Skin epidermis (tissue), 12 donors: ENCODE measurements around the gene ARAP2.
A peak's percentile ranks its signal among the peaks of the same experiment; 100 is the strongest.

Source experiments
- H3K27ac ChIP-seq, 21 experiments: fragments of 200-600 bp; sonication (generic) in 11 of 21; one replicate each; pipeline ENCODE4 v1.5.0; 2020; ENCODE audit warnings: mild to moderate bottlenecking in 3 of 21, inconsistent platforms in 2 of 21, moderate library complexity in 2 of 21
- H3K4me3 ChIP-seq, 7 experiments: fragments of 200-600 bp; sonication (generic) in 2 of 7; one replicate each; pipeline ENCODE4 v1.5.0; 2020; ENCODE audit warnings: inconsistent platforms in 2 of 7, mild to moderate bottlenecking in 2 of 7, moderate library complexity in 1 of 7

The ARAP2 gene

DNA sequence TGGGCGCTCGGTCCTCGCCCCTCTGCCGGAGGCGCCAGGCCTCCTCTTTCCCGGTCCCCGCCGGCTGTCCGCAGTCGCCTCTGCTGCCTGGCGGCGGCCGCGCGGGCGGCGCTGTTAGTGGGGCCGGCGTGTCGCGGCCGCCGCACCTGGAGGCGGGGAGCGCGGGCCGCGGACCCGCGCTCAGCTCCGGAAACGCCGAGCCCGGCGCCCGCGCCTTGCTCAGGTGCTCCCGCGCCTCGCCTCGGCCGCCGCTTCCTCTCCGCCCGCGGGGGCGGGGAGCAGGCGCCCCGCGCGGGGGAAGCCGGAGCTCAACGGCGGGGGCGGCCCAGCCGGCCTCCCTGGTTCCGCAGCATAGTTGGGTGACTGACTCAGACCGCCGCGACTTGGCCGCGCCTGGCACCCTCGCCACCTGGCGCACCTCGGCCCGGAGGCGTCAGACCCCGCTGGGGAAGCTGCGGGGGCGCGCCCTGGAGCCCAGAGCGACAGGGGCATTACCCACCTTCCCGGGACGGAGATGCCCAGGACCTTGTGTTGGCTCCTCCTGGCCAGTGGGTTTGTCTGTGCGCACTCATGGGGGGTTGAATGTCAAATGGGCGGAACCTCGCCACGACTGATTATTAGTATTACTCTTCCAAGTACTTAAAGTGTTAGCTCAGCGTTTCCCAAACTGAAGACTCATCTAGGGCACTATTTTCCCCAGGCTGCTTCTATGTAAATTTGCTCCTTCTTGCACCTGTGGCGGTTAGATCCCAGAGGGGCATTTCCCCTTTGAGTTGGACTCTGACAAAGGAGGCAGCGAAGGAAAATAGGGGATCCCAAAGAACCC is at the start of gene ARAP2:
TSS of gene ARAP2 (minus strand) at position 258 of the 826 bp plus-strand sequence. CDS start 15,028 bp downstream, outside the sequence.
- Histone ChIP-seq H3K27ac (peak within 1 kb of the TSS; percentile 92 to 99 (median 97)), H3K4me3 (peak within 1 kb of the TSS; percentile 61 to 90 (median 80))

- H3K27ac ChIP-seq = peak overlapping the region in 10 of 21 experiments; percentile 7 to 73 (median 26)
- H3K4me3 ChIP-seq = no peak overlapping the region
Measured at GRCh38 chr4:36292556-36293188, 48.4 kb upstream of the ARAP2 start.

DNA sequence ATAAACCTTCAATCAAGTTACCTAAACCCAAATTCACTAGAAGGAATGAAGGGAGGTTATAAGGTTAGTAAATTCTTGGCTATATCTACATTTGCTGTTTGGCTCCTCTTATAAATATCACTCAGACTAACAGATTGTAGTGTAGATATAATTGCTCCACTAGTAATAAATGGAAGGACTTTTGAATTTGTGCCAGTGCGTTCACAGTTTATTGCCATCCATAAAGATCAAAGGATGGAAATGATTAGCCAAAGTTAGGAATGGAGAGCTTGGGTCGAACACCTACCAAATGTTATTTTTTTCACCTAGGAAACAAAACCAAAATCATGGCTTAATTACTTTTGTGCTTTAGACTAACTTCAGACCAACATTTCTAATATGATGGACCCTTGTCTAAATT is 46.3 kb upstream of the ARAP2 start:
- no peak overlapping the region for H3K4me3 ChIP-seq
- no peak overlapping the region for H3K27ac ChIP-seq

DNA sequence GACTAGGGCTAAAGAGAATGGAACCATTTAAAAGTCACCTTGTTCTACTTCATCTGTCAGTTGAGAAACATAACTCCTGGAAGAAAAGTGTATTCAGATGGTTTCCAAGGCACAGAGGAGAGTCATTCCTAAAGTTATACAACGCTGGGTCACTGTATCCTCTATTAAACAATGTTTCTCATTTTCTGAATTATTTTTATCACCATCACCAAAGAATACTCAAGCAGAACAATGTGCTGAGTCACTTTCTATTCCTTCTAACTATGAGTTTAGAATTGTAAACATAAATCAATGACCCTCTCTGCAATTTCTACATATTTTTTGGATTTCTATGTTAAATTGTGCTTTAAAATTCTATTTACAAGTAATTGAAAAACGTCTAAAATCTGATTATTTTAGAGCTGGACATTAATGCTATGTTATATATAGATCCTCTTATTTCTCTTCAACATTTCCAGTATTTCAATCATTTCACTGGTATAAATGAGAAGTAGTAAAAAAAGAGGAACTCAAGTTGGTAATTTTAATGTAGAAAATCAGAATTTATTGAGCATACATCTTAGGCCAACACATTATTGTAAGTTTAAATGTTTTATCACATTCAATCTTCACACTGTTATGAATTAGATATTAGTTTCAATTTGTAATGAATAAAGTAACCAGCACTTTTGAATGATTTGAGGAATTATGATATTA is 44.6 kb upstream of the ARAP2 start:
- Histone ChIP-seq H3K4me3 (no peak overlapping the region), H3K27ac (no peak overlapping the region)

- Histone ChIP-seq H3K4me3 (no peak overlapping the region), H3K27ac (peak overlapping the region in 6 of 21 experiments; percentile 34 to 84 (median 65))
Measured at GRCh38 chr4:36286481-36286871, 42.2 kb upstream of the ARAP2 start.

- Histone ChIP-seq H3K27ac (peak overlapping the region in 11 of 21 experiments; percentile 7 to 84 (median 54)), H3K4me3 (no peak overlapping the region)
Measured at GRCh38 chr4:36285784-36286480, 41.6 kb upstream of the ARAP2 start.

DNA sequence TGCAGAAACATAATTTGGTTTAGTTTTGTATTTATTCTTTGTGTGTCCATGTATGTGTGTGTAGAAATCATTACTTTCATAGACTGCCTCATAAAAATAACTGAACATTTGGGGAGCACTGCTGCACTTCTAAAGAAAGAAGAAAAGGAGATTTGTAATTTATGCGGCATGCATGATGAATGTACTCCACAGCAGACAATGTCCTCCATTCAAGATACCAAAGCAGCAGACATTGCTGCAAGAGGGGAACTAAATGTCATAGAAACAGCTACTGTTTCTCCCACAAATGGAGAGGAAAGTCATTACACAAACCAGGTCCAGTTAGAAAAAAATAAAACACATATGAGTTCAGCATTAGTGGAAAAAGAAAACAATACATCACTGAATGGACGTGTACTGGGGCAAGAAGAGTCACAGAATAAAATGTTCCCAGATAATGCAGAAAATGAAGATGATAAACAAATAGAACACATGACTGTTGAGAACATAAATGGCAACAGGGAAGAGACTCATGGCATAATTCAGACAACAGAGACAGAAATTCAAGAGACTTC is 39.7 kb upstream of the ARAP2 start:
- H3K27ac ChIP-seq = peak overlapping the region in 3 of 21 experiments; percentile 5 to 77 (median 16)
- H3K4me3 ChIP-seq = no peak overlapping the region

- Histone ChIP-seq H3K4me3 (no peak overlapping the region), H3K27ac (peak overlapping the region in 4 of 21 experiments; percentile 5 to 77 (median 45))
Measured at GRCh38 chr4:36282503-36283030, 38.3 kb upstream of the ARAP2 start.

GRCh38 chr4:36281384-36282106 is 37.2 kb upstream of the ARAP2 start, which contains the start of gene DTHD1:
Gene DTHD1 (plus strand): TSS chr4:36281616. CDS start chr4:36281759, 143 bp downstream.
- Histone ChIP-seq H3K4me3 (no peak within 1 kb of the TSS), H3K27ac (peak within 1 kb of the TSS in 7 of 21 experiments; percentile 6 to 77 (median 19))

- H3K27ac ChIP-seq = peak overlapping the region in 5 of 21 experiments; percentile 6 to 60 (median 33)
- no peak overlapping the region for H3K4me3 ChIP-seq
Measured at GRCh38 chr4:36280555-36280954, 36.2 kb upstream of the ARAP2 start.

DNA sequence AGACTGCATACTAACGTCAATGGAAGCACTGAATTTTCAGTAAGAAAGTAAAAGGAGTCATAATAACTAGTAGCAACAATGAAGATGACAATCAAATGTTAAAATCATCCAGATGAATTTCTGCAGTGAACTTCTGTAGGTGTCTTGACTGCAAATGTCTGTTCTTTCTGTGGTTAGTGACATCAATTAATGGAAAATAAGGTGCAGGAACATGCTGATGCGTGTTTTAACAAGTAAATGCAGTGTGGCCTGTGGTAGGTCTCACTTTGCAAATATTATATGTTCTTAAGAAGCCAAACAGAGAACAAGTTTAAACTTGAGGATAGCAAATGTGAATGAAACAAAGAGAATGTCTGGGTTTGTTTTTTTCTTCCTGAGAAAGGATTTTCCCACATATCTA is 34.5 kb upstream of the ARAP2 start:
- Histone ChIP-seq H3K4me3 (no peak overlapping the region), H3K27ac (peak overlapping the region in 4 of 21 experiments; percentile 11 to 55 (median 15))

DNA sequence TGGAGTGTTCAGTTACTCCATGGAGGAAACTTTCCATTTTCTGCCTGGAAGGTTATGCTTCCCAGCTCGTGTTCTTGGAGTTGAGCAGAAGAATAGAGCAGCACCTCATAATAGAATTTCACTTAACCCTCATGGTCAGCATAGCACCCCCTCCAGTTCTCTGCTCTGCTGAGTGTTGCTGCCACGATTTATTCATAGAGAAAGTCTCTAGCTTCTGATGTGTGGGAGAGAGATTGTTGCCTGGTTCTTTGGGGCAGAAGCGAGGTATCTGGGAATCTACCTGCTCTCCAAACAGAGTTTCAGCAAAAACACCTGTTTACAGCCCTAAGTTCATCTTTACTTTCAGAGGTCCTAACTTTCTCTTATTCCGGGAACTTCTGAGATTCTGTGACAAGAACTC is 33.2 kb upstream of the ARAP2 start:
- Histone ChIP-seq H3K4me3 (no peak overlapping the region), H3K27ac (no peak overlapping the region)

DNA sequence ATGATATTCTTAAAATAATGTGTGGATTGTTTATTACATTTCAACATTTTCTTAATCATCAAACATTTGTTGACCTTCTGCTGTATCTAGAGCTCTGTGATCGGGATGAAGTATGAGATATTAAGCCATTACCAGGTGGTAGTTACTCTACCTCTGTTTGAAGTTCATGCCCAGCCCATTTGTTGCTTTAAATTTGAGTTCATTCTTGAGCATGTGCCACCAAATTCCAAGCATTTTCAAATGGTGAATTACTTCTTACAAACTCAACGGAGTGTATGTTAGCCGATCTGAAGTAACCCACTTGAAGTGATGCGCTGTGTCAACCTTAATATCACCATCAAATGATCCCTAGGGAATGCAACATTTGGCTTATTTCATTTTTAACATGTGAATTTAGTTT is 29.8 kb upstream of the ARAP2 start:
- Histone ChIP-seq H3K27ac (no peak overlapping the region), H3K4me3 (no peak overlapping the region)

DNA sequence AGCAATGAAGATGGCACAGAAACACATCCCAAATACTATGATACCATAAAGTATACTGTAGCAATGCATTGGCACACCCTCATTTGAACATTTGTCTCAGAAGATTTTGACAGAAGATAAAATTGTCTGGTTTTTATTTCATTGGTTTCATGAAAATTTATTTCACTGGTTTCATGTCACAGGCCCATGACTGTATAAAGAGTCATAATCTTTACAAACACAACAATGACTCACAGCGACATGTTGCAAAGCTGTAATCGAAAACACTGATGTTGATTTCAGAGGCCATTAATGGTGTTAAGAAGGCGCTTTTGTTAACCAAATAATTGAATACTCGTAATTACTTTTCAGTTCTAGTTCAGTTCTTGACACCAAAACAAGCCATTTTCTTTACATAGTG is 29.0 kb upstream of the ARAP2 start:
- no peak overlapping the region for H3K27ac ChIP-seq

DNA sequence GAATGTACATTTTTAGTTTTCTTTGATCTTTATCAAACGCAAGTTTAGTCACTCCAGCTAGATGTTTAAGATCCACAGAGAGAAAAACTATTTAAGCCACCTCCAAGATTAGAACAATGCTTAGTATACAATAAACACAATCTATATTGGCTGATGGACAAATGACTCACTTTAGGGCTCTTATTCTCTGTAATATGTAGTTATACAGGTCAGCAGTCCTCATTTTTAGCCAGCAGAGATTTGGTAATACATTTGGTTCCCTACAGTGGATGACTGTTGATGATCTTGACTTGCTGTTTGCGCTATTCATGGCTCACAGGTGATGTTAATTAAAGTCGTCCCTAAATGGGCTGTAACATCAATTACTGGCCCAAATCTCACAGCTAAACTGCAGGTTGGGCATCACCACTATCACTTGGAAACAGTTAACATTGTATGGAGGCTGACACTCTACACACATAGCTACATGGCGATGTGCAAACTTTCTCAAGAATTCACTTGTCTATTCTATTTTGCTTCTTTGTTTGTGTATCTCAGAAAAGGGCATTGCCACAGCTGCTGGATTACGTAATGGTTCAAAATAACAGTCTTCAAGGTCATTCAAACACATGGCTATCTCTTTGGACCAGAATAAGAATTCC is 25.3 kb upstream of the ARAP2 start:
- H3K4me3 ChIP-seq = no peak overlapping the region
- H3K27ac ChIP-seq = peak overlapping the region in 1 of 21 experiments; percentile 3

More for the DNA sequence above, 29.0 kb upstream of the ARAP2 start:
- no peak overlapping the region for H3K4me3 ChIP-seq

- peak overlapping the region in 1 of 21 experiments; percentile 3 for H3K27ac ChIP-seq
- no peak overlapping the region for H3K4me3 ChIP-seq
Measured at GRCh38 chr4:36269101-36269500, 24.8 kb upstream of the ARAP2 start.

DNA sequence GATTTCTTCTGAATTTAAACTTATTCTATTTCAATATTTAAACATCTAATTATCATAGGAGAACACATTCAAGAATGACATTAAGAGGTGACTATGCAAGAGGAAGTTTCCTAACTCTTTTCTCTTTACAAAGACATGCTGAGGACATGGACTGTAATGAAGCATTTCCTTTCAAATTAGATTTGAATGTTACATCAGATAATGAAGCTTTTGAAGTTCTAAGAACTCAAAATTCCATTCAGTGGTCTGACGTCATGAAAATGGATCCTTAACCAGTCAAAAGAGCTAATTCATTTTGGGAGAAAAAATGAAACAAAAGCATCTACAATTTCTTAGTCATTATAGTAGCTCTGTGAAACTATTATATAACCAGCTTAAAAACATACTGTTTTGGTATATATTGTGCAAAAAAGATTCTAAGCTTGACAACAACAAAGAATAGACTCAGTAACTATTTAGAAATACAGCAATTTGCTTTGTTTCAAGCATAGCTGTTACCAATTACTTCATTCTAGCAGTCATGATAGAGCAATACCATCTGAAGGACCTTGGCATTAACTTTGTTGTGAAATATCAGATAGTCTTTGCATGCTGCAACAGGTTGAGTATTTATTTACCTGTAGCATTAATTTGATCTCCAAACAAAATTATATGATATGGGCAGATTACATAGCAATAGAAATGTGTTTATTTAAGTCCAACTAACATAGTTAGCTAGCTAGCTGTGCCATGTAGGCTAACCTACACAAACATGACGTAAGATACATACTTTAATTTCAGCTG is 23.4 kb upstream of the ARAP2 start:
- Histone ChIP-seq H3K27ac (peak overlapping the region in 2 of 21 experiments; percentile 41 to 42), H3K4me3 (no peak overlapping the region)
